A673 (cell line): ENCODE data around the gene EPB41L5. TPM values are rescaled to one million over a fixed set of nuclear protein-coding genes. Genes with fewer than 3 reads are reported as not detected.
"Not testable (repeated sequence)": the region's sequence is repeated elsewhere in the genome, so short reads cannot be mapped to it uniquely, and the experiment has no call there.

Experiments
- BruUV-seq: library from RNA; stranded (reverse); fragments of 400-500 nt; replicated peaks from 2 replicates; lab custom pipeline; 2021; lab: Mats Ljungman, UMichigan
- CTCF ChIA-PET: fragments of 300-600 bp; sonication (Branson Sonifier 250); formaldehyde crosslinking; loops from one replicate; lab custom pipeline; 2022; ENCODE audit warnings: antibody characterized with exemption; lab: Charles Lee
- POLR2A ChIA-PET: fragments of 300-600 bp; sonication (Branson Sonifier 250); formaldehyde crosslinking; loops from one replicate; lab custom pipeline; 2022; ENCODE audit warnings: antibody characterized with exemption; ENCODE audit not compliant: low non-redundant PET; lab: Charles Lee
- DNase-seq: peaks from one replicate; pipeline ENCODE4 v3.0.0-alpha.2; 2015; ENCODE audit warnings: low spot score
- H3K27ac ChIP-seq: fragments of 200-600 bp; sonication (generic); 2 replicates; pipeline ENCODE4 v1.5.1; 2016; ENCODE audit warnings: mixed run types, low read depth, mild to moderate bottlenecking, mixed read lengths, antibody characterized with exemption, low read length; ENCODE audit not compliant: poor library complexity, severe bottlenecking
- H3K27me3 ChIP-seq: fragments of 200-600 bp; sonication (generic); replicated peaks from 2 replicates; pipeline ENCODE4 v1.6.1; 2017; ENCODE audit warnings: mixed run types, low read depth, mild to moderate bottlenecking, mixed read lengths, antibody characterized with exemption, low read length; ENCODE audit not compliant: insufficient read depth, poor library complexity
- H3K36me3 ChIP-seq: fragments of 200-600 bp; sonication (generic); 2 replicates; pipeline ENCODE4 v1.6.1; 2016; ENCODE audit warnings: mixed run types, mild to moderate bottlenecking, mixed read lengths, antibody characterized with exemption, low read length; ENCODE audit not compliant: insufficient read depth, poor library complexity, severe bottlenecking
- H3K4me1 ChIP-seq: fragments of 200-600 bp; sonication (generic); 2 replicates; pipeline ENCODE4 v1.6.1; 2017; ENCODE audit warnings: mixed run types, mild to moderate bottlenecking, mixed read lengths, antibody characterized with exemption, low read length; ENCODE audit not compliant: insufficient read depth, poor library complexity, severe bottlenecking
- H3K4me3 ChIP-seq: fragments of 200-600 bp; sonication (generic); 2 replicates; pipeline ENCODE4 v1.5.1; 2016; ENCODE audit warnings: low read depth, mixed run types, mild to moderate bottlenecking, mixed read lengths, low read length; ENCODE audit not compliant: poor library complexity, severe bottlenecking
- H3K9me3 ChIP-seq: fragments of 200-600 bp; sonication (generic); 2 replicates; pipeline ENCODE4 v1.6.1; 2016; ENCODE audit warnings: mixed run types, low read depth, mild to moderate bottlenecking, mixed read lengths, antibody characterized with exemption, low read length; ENCODE audit not compliant: poor library complexity, severe bottlenecking
- CTCF ChIP-seq: fragments of 300-800, 200-600 bp; sonication (generic); conservative IDR thresholded peaks from 2 replicates; pipeline ENCODE4 v1.5.1; 2017; ENCODE audit warnings: low read depth, mild to moderate bottlenecking, antibody characterized with exemption, low read length, moderate library complexity, mixed read lengths
- EZH2 ChIP-seq: fragments of 200-600 bp; sonication (generic); IDR thresholded peaks from 2 replicates; pipeline ENCODE4 v1.6.1; 2017; ENCODE audit warnings: borderline replicate concordance, low read depth, mild to moderate bottlenecking, mixed read lengths, antibody characterized with exemption, low read length; ENCODE audit not compliant: poor library complexity, severe bottlenecking
- intact Hi-C: fragments of 100-400 bp; cut with micrococcal nuclease; formaldehyde crosslinking; loops from one replicate; pipeline ENCODE4 v1.10.0; 2022; ENCODE audit not compliant: unreplicated experiment
- total RNA-seq: library from RNA; stranded (reverse); gene quantifications from 2 replicates; pipeline ENCODE4 v1.2.3, GENCODE V29; 2021

The EPB41L5 gene
- total RNA-seq, 1 experiment from 2014 or later: 26.5 TPM

DNA sequence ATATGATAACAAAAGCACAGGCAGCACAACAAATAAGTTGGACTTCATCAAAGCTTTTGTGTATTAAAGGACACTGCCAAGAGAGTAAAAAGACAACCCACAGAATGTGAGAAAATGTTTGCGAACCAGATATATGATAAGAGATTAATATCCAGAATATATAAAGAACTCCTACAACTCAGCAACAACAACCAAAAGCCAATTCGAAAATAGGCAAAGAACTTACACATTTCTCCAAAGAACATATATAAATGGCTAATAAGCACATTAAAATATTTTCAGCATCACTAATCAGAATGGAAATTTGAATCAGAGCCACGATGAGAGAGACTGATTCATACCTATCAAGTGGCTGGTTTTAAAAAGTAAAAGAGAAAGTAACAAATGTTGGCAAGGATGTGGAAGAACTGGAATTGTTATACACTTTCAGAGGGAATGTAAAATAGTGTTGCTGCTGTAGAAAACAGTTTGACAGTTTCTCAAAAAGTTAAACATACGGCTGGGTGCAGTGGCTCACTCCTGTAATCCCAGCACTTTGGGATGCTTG lies 25.2 kb downstream of the EPB41L5 start:
- H3K27me3 ChIP-seq: no peaks in the 10 kb centered on the region
- no peaks in the 10 kb centered on the region for H3K9me3 ChIP-seq
- POLR2A ChIA-PET: no interaction called here
- intact Hi-C loops: no loop called here
- TF ChIP-seq EZH2: no peak
- TF ChIP-seq CTCF: no peak
- no peak overlapping the region for H3K27ac ChIP-seq
- CTCF ChIA-PET: no interaction called here
- no peak overlapping the region for H3K4me3 ChIP-seq
- no TSS peak for BruUV-seq
- no peak for DNase-seq
- H3K36me3 ChIP-seq: no peaks in the 10 kb centered on the region
- H3K4me1 ChIP-seq: peaks cover 8% of the 10 kb centered on the region

GRCh38 chr2:120042359-120042758 lies 29.5 kb downstream of the EPB41L5 start:
- H3K27ac ChIP-seq: no peak overlapping the region
- no TSS peak for BruUV-seq
- no peak overlapping the region for H3K4me3 ChIP-seq
- peaks cover 11% of the 10 kb centered on the region for H3K36me3 ChIP-seq
- ChIA-PET POLR2A (no interaction called here), CTCF (no interaction called here)
- H3K4me1 ChIP-seq: no peaks in the 10 kb centered on the region
- DNase-seq: no peak
- H3K9me3 ChIP-seq: no peaks in the 10 kb centered on the region
- no peaks in the 10 kb centered on the region for H3K27me3 ChIP-seq
- intact Hi-C loops: no loop called here
- TF ChIP-seq CTCF (no peak), EZH2 (no peak)

- intact Hi-C loops: no loop called here
- DNase-seq: no peak
Measured at GRCh38 chr2:120044336-120044735, 31.5 kb downstream of the EPB41L5 start.

GRCh38 chr2:120045775-120046174 lies 32.9 kb downstream of the EPB41L5 start:
- H3K4me1 ChIP-seq, H3K4me3 ChIP-seq, POLR2A ChIA-PET, H3K27ac ChIP-seq, DNase-seq, H3K9me3 ChIP-seq, CTCF ChIA-PET, intact Hi-C loops, H3K27me3 ChIP-seq, BruUV-seq: not testable (repeated sequence)
- H3K36me3 ChIP-seq: peaks cover 11% of the 10 kb centered on the region

More at GRCh38 chr2:120044336-120044735, 31.5 kb downstream of the EPB41L5 start:
- Histone ChIP-seq H3K4me1 (no peaks in the 10 kb centered on the region), H3K36me3 (peaks cover 11% of the 10 kb centered on the region), H3K9me3 (no peaks in the 10 kb centered on the region), H3K27me3 (no peaks in the 10 kb centered on the region), H3K4me3 (no peak overlapping the region), H3K27ac (no peak overlapping the region)
- TF ChIP-seq EZH2 (no peak), CTCF (no peak)
- BruUV-seq: no TSS peak
- CTCF ChIA-PET: no interaction called here
- POLR2A ChIA-PET: no interaction called here

DNA sequence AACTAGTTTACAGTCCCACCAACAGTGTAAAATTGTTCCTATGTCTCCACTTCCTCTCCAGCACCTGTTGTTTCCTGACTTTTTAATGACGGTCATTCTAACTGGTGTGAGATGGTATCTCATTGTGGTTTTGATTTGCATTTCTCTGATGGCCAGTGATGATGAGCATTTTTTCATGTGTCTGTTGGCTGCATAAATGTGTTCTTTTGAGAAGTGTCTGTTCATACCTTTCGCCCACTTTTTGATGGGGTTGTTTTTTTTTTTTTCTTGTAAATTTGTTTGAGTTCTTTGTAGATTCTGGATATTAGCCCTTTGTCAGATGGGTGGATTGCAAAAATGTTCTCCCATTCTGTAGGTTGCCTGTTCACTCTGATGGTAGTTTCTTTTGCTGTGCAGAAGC lies 33.4 kb downstream of the EPB41L5 start:
- DNase-seq, POLR2A ChIA-PET, H3K27me3 ChIP-seq, H3K4me1 ChIP-seq, BruUV-seq, H3K27ac ChIP-seq, H3K4me3 ChIP-seq, intact Hi-C loops, CTCF ChIA-PET, H3K9me3 ChIP-seq: not testable (repeated sequence)
- peaks cover 11% of the 10 kb centered on the region for H3K36me3 ChIP-seq
